Inferior parietal cortex (tissue), 1 donor: Measurements from ENCODE around the gene PPIE.
A peak's percentile ranks its signal among the peaks of the same experiment; 100 is the strongest.
"Not testable (repeated sequence)": the region's sequence is repeated elsewhere in the genome, so short reads cannot be mapped to it uniquely, and the experiment has no call there.

Source experiments
- DNase-seq: peaks from one replicate; pipeline ENCODE4 v3.0.0-alpha.2; 2016; ENCODE audit errors: extremely low spot score

Gene PPIE

GRCh38 chr1:39777896-39778295 is 39.2 kb downstream of the PPIE start:
- not testable (repeated sequence) for DNase-seq

GRCh38 chr1:39778463-39779099 is 39.9 kb downstream of the PPIE start:
- not testable (repeated sequence) for DNase-seq

- DNase-seq, result no peak
Observed at GRCh38 chr1:39779137-39779536, 40.5 kb downstream of the PPIE start.

- DNase-seq, result no peak
Observed at GRCh38 chr1:39779821-39780220, 41.1 kb downstream of the PPIE start.

GRCh38 chr1:39781349-39781715 is 42.6 kb downstream of the PPIE start:
- no peak for DNase-seq

- no peak for DNase-seq
Observed at GRCh38 chr1:39782103-39782502, 43.4 kb downstream of the PPIE start.

- not testable (repeated sequence) for DNase-seq
Observed at GRCh38 chr1:39782685-39783084, 44.0 kb downstream of the PPIE start.

GRCh38 chr1:39786303-39787107 is 47.8 kb downstream of the PPIE start:
- DNase-seq, result not testable (repeated sequence)

GRCh38 chr1:39787108-39787375 is 48.4 kb downstream of the PPIE start:
- DNase-seq, result not testable (repeated sequence)

- no peak for DNase-seq
Observed at GRCh38 chr1:39787468-39787867, 48.8 kb downstream of the PPIE start.

GRCh38 chr1:39787964-39788363 is 49.3 kb downstream of the PPIE start:
- not testable (repeated sequence) for DNase-seq

GRCh38 chr1:39788426-39788757 is 49.7 kb downstream of the PPIE start:
- DNase-seq, result no peak

- no peak for DNase-seq
Observed at GRCh38 chr1:39788758-39789570, 50.3 kb downstream of the PPIE start, which contains the start of gene BMP8B. Gene BMP8B (minus strand): TSS chr1:39788865. CDS start chr1:39788485, 380 bp downstream.

GRCh38 chr1:39789571-39790110 is 51.0 kb downstream of the PPIE start:
- DNase-seq, result no peak

- DNase-seq, result no peak
Observed at GRCh38 chr1:39791838-39792237, 53.2 kb downstream of the PPIE start.

GRCh38 chr1:39795651-39796050 is 57.0 kb downstream of the PPIE start:
- DNase-seq, result no peak

GRCh38 chr1:39798859-39799769 is 60.4 kb downstream of the PPIE start:
- DNase-seq, result peak; percentile 74

GRCh38 chr1:39799770-39800470 is 61.2 kb downstream of the PPIE start:
- DNase-seq, result peak; percentile 77

- no peak for DNase-seq
Observed at GRCh38 chr1:39800471-39800835, 61.8 kb downstream of the PPIE start.

- no peak for DNase-seq
Observed at GRCh38 chr1:39802496-39803260, 64.0 kb downstream of the PPIE start.
